ENCODE data around the gene LCE2A.

- no peak for TF ChIP-seq CTCF (conservative IDR thresholded peaks at IDR 0.05 in 1 of 2, IDR thresholded peaks at IDR 0.05 in 1 of 2; ENCODE audit: low read depth in 1 of 2, low read length in 2 of 2)
- no peak for TF ChIP-seq EZH2 (IDR thresholded peaks at IDR 0.05; ENCODE audit: low read length, missing control alignments)
Observed at GRCh38 chr1:152657677-152658076, 40.5 kb upstream of the LCE2A start.

All from fibroblast of lung (primary cell).